ENCODE data around the gene IDH3G.

Gene IDH3G

DNA sequence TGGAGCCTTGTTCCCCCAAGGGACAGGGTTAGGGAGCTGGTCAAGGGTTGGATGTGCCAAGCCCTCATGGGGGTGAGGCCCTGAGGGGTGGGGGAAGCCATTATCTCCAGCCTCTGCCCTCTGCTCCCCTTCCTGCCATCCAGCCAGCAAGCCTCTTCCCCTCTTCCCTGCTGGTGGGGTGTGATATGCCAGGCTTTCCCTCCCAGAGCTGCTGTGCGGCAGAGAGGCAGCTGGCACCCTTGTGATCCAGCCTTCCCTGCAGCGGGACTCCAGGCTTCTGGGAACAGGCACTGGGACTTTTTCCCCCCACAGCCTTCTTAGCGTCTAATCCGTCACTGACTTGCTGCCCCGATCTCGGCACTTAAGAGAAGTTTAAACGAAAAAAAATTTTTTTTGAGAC, 6.6 kb upstream of the IDH3G start:
- Histone ChIP-seq H3K27ac (ENCODE audit: low read length, poor library complexity, severe bottlenecking) (no peak overlapping the region), H3K27me3 (ENCODE audit: control insufficient read depth in 1 of 2, insufficient read depth in 1 of 2, low read length in 2 of 2) (peaks cover 0 to 12% of the 10 kb centered on the region in 2 experiments), H3K18ac (ENCODE audit: low read depth in 1 of 2, low read length in 2 of 2) (no peak overlapping the region), H3K4ac (ENCODE audit: low read depth in 1 of 2, low read length in 2 of 2) (no peak overlapping the region), H3K23ac (ENCODE audit: low read length in 2 of 2) (no peak overlapping the region), H4K8ac (ENCODE audit: low read length) (no peak overlapping the region), H2BK15ac (ENCODE audit: low read depth, poor library complexity, severe bottlenecking) (no peak overlapping the region), H2BK12ac (ENCODE audit: low read length in 2 of 2) (no peak overlapping the region), H3K9ac (ENCODE audit: low read length) (no peak overlapping the region), H3K4me3 (ENCODE audit: insufficient read depth in 1 of 2, low read depth in 1 of 2, low read length in 2 of 2) (no peak overlapping the region), H3K4me2 (ENCODE audit: low read length, poor library complexity, severe bottlenecking) (no peak overlapping the region), H3K14ac (ENCODE audit: low read length in 2 of 2) (no peak overlapping the region), H4K91ac (ENCODE audit: low read length) (no peak overlapping the region), H2BK120ac (ENCODE audit: low read depth, low read length) (no peak overlapping the region), H3K9me3 (ENCODE audit: control insufficient read depth, low read length) (peaks cover 8% of the 10 kb centered on the region), H2AK5ac (ENCODE audit: low read length, severe bottlenecking) (no peak overlapping the region), H3K36me3 (ENCODE audit: control insufficient read depth in 1 of 2, insufficient read depth in 2 of 2, low read depth in 1 of 2, low read length in 2 of 2) (peaks cover 25 to 38% of the 10 kb centered on the region in 2 experiments), H3K79me1 (replicated peaks; ENCODE audit: low read length, poor library complexity, severe bottlenecking) (peaks cover 3% of the 10 kb centered on the region), H2AFZ (ENCODE audit: low read depth, low read length) (no peak overlapping the region), H3K4me1 (ENCODE audit: control insufficient read depth, insufficient read depth, low read depth, low read length) (peaks cover 10% of the 10 kb centered on the region), H2BK5ac (ENCODE audit: low read depth, low read length, poor library complexity, severe bottlenecking) (no peak overlapping the region)
- WGBS: 94% methylated on average over 7 of the region's 7 CpGs
- DNase-seq: no peak

DNA sequence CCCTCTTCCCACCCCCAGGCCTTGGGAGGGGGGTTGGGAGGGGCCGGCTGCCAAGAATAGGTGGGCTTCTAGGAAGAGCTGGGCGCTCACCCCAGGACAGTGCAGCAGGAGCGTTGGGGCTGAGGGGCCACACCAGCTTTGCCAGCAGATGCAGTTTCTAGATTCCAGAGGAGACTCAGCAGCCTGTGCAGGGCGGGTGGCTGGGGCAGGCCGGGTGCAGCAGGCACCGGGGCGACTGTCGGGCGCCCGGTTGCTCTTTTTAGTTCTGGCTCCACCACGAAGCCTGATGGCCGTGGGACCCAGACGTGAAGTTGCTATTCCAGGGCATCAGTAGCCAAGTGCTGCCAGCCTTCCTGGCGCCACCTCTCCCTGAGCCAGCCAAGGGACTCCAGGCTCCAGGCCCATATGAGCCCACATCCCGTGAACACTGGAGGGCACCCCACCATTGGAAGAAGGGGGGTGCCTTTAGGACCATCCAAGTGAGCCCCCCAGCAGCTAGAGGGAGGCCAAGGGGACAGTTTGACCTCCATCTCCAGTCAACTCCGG, 6.1 kb upstream of the IDH3G start:
- WGBS: 98% methylated on average over 15 of the region's 16 CpGs
- H2BK120ac ChIP-seq (ENCODE audit: low read depth, low read length): no peak overlapping the region

DNA sequence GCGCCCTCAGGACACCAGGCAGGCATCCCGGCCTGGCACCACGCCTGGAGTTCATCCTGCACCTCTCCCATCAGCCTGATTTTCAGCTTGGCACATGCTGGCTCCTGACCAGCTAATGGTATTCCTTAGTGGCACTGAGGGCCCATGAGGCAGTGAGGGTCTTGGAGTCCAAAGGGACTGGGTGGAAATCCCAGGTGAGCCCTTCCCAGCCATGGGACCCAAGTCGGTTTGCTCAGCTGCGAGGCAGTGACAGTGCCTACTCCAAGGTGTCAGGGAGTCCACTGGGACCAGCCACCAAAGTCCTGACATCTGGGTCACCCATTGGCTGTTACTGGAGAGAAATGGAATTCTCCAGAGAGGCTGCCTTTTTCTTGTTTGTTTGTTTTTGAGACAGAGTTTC, 5.2 kb upstream of the IDH3G start:
- no peak overlapping the region for H3K4me3 ChIP-seq (ENCODE audit: insufficient read depth in 1 of 2, low read depth in 1 of 2, low read length in 2 of 2)
- no peak overlapping the region for H3K4me2 ChIP-seq (ENCODE audit: low read length, poor library complexity, severe bottlenecking)
- no peak for DNase-seq
- no peak overlapping the region for H2BK15ac ChIP-seq (ENCODE audit: low read depth, poor library complexity, severe bottlenecking)
- H3K23ac ChIP-seq (ENCODE audit: low read length in 2 of 2): no peak overlapping the region
- no peak overlapping the region for H3K18ac ChIP-seq (ENCODE audit: low read depth in 1 of 2, low read length in 2 of 2)
- peaks cover 0 to 5% of the 10 kb centered on the region in 2 experiments for H3K27me3 ChIP-seq (ENCODE audit: control insufficient read depth in 1 of 2, insufficient read depth in 1 of 2, low read length in 2 of 2)
- H3K14ac ChIP-seq (ENCODE audit: low read length in 2 of 2): no peak overlapping the region
- H4K8ac ChIP-seq (ENCODE audit: low read length): no peak overlapping the region
- no peak overlapping the region for H2BK5ac ChIP-seq (ENCODE audit: low read depth, low read length, poor library complexity, severe bottlenecking)
- H3K9me3 ChIP-seq (ENCODE audit: control insufficient read depth, low read length): peaks cover 8% of the 10 kb centered on the region
- no peak overlapping the region for H3K9ac ChIP-seq (ENCODE audit: low read length)
- no peak overlapping the region for H3K27ac ChIP-seq (ENCODE audit: low read length, poor library complexity, severe bottlenecking)
- WGBS: 100% methylated on average over 2 of the region's 5 CpGs
- H3K79me1 ChIP-seq (replicated peaks; ENCODE audit: low read length, poor library complexity, severe bottlenecking): peaks cover 3% of the 10 kb centered on the region
- peaks cover 25 to 39% of the 10 kb centered on the region in 2 experiments for H3K36me3 ChIP-seq (ENCODE audit: control insufficient read depth in 1 of 2, insufficient read depth in 2 of 2, low read depth in 1 of 2, low read length in 2 of 2)
- H3K4ac ChIP-seq (ENCODE audit: low read depth in 1 of 2, low read length in 2 of 2): no peak overlapping the region
- no peak overlapping the region for H2BK120ac ChIP-seq (ENCODE audit: low read depth, low read length)
- H2AK5ac ChIP-seq (ENCODE audit: low read length, severe bottlenecking): no peak overlapping the region
- H4K91ac ChIP-seq (ENCODE audit: low read length): no peak overlapping the region
- peaks cover 13% of the 10 kb centered on the region for H3K4me1 ChIP-seq (ENCODE audit: control insufficient read depth, insufficient read depth, low read depth, low read length)
- no peak overlapping the region for H2AFZ ChIP-seq (ENCODE audit: low read depth, low read length)
- H2BK12ac ChIP-seq (ENCODE audit: low read length in 2 of 2): no peak overlapping the region

More for the DNA sequence above, 6.1 kb upstream of the IDH3G start:
- no peak for DNase-seq
- H3K9ac ChIP-seq (ENCODE audit: low read length): no peak overlapping the region
- H2AK5ac ChIP-seq (ENCODE audit: low read length, severe bottlenecking): no peak overlapping the region
- H3K36me3 ChIP-seq (ENCODE audit: control insufficient read depth in 1 of 2, insufficient read depth in 2 of 2, low read depth in 1 of 2, low read length in 2 of 2): peaks cover 25 to 39% of the 10 kb centered on the region in 2 experiments
- no peak overlapping the region for H2BK5ac ChIP-seq (ENCODE audit: low read depth, low read length, poor library complexity, severe bottlenecking)
- H3K9me3 ChIP-seq (ENCODE audit: control insufficient read depth, low read length): peaks cover 8% of the 10 kb centered on the region
- no peak overlapping the region for H2BK12ac ChIP-seq (ENCODE audit: low read length in 2 of 2)
- no peak overlapping the region for H3K4me3 ChIP-seq (ENCODE audit: insufficient read depth in 1 of 2, low read depth in 1 of 2, low read length in 2 of 2)
- H3K79me1 ChIP-seq (replicated peaks; ENCODE audit: low read length, poor library complexity, severe bottlenecking): peaks cover 3% of the 10 kb centered on the region
- H3K4me1 ChIP-seq (ENCODE audit: control insufficient read depth, insufficient read depth, low read depth, low read length): peaks cover 13% of the 10 kb centered on the region
- H2AFZ ChIP-seq (ENCODE audit: low read depth, low read length): no peak overlapping the region
- no peak overlapping the region for H3K27ac ChIP-seq (ENCODE audit: low read length, poor library complexity, severe bottlenecking)
- peaks cover 0 to 7% of the 10 kb centered on the region in 2 experiments for H3K27me3 ChIP-seq (ENCODE audit: control insufficient read depth in 1 of 2, insufficient read depth in 1 of 2, low read length in 2 of 2)
- H3K4ac ChIP-seq (ENCODE audit: low read depth in 1 of 2, low read length in 2 of 2): no peak overlapping the region
- no peak overlapping the region for H3K23ac ChIP-seq (ENCODE audit: low read length in 2 of 2)
- no peak overlapping the region for H4K91ac ChIP-seq (ENCODE audit: low read length)
- H4K8ac ChIP-seq (ENCODE audit: low read length): no peak overlapping the region
- H3K4me2 ChIP-seq (ENCODE audit: low read length, poor library complexity, severe bottlenecking): no peak overlapping the region
- no peak overlapping the region for H2BK15ac ChIP-seq (ENCODE audit: low read depth, poor library complexity, severe bottlenecking)
- H3K14ac ChIP-seq (ENCODE audit: low read length in 2 of 2): no peak overlapping the region
- H3K18ac ChIP-seq (ENCODE audit: low read depth in 1 of 2, low read length in 2 of 2): no peak overlapping the region

DNA sequence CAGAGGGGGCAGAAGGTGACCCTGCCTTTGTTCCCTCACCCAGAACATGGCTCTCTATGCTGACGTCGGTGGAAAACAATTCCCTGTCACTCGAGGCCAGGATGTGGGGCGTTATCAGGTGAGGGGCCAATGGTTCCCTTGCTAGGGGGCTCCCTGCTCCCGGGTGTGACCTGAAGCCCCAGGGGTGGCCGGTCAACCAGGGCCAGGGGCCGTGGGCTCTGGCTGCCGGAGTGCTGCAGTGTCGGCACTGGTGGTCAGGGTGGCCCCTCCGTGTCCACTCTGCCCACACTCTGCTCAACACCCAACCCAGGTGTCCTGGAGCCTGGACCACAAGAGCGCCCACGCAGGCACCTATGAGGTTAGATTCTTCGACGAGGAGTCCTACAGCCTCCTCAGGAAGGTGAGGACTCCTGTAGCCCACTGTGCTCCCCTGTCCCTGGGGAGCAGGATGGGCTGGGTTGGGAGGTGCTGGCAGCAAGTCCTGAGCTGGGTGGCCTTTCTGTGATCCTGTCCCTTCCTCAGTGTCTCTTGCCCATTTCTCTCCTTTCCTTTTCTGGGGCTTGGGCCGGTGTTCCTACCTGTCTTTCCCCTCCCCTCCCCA, 3.3 kb upstream of the IDH3G start:
- Histone ChIP-seq H3K4ac (ENCODE audit: low read depth in 1 of 2, low read length in 2 of 2) (no peak overlapping the region), H4K91ac (ENCODE audit: low read length) (no peak overlapping the region), H2AFZ (ENCODE audit: low read depth, low read length) (no peak overlapping the region), H3K4me1 (ENCODE audit: control insufficient read depth, insufficient read depth, low read depth, low read length) (peaks cover 18% of the 10 kb centered on the region), H3K9ac (ENCODE audit: low read length) (no peak overlapping the region), H2BK120ac (ENCODE audit: low read depth, low read length) (no peak overlapping the region), H3K36me3 (ENCODE audit: control insufficient read depth in 1 of 2, insufficient read depth in 2 of 2, low read depth in 1 of 2, low read length in 2 of 2) (peaks cover 25 to 41% of the 10 kb centered on the region in 2 experiments), H3K4me2 (ENCODE audit: low read length, poor library complexity, severe bottlenecking) (no peak overlapping the region), H3K9me3 (ENCODE audit: control insufficient read depth, low read length) (peaks cover 10% of the 10 kb centered on the region), H3K79me1 (replicated peaks; ENCODE audit: low read length, poor library complexity, severe bottlenecking) (peaks cover 3% of the 10 kb centered on the region), H3K27me3 (ENCODE audit: control insufficient read depth in 1 of 2, insufficient read depth in 1 of 2, low read length in 2 of 2) (no peaks in the 10 kb centered on the region), H3K23ac (ENCODE audit: low read length in 2 of 2) (no peak overlapping the region), H3K14ac (ENCODE audit: low read length in 2 of 2) (no peak overlapping the region), H3K18ac (ENCODE audit: low read depth in 1 of 2, low read length in 2 of 2) (no peak overlapping the region), H2BK12ac (ENCODE audit: low read length in 2 of 2) (no peak overlapping the region), H3K27ac (ENCODE audit: low read length, poor library complexity, severe bottlenecking) (no peak overlapping the region), H2BK15ac (ENCODE audit: low read depth, poor library complexity, severe bottlenecking) (no peak overlapping the region), H2BK5ac (ENCODE audit: low read depth, low read length, poor library complexity, severe bottlenecking) (no peak overlapping the region), H2AK5ac (ENCODE audit: low read length, severe bottlenecking) (no peak overlapping the region), H4K8ac (ENCODE audit: low read length) (no peak overlapping the region), H3K4me3 (ENCODE audit: insufficient read depth in 1 of 2, low read depth in 1 of 2, low read length in 2 of 2) (no peak overlapping the region)
- WGBS: 97% methylated on average over 9 of the region's 15 CpGs
- DNase-seq: no peak
